B cell (primary cell): ENCODE measurements around the gene MYRIP. TPM values are rescaled to one million over a fixed set of nuclear protein-coding genes. Genes with fewer than 3 reads are reported as not detected.

Experiments used
- ATAC-seq: fragments of 200-7000 bp; cut with Tn5 transposase; one replicate; pipeline ENCODE4 v1.10.0; 2021; ENCODE audit warnings: low read depth, mild to moderate bottlenecking, moderate number of reproducible peaks, moderate library complexity
- CTCF ChIA-PET: fragments of 350-600 bp; sonication (Branson Sonifier 250); formaldehyde crosslinking; loops from one replicate; lab custom pipeline; 2021; ENCODE audit warnings: antibody characterized with exemption, inconsistent platforms; lab: Charles Lee
- POLR2A ChIA-PET: fragments of 350-600 bp; sonication (Branson Sonifier 250); formaldehyde crosslinking; loops from one replicate; lab custom pipeline; 2021; ENCODE audit warnings: antibody characterized with exemption; lab: Charles Lee
- DNase-seq: peaks from one replicate; pipeline ENCODE4 v3.0.0; 2013
- H2AFZ ChIP-seq: 2 replicates; pipeline ENCODE4 v1.6.1; 2012; ENCODE audit warnings: mild to moderate bottlenecking, low read depth, low read length; ENCODE audit not compliant: insufficient read depth, poor library complexity, severe bottlenecking
- H3K27ac ChIP-seq, 2 donors: 1 replicate in 1 of 2; 2 replicates in 1 of 2; pipeline ENCODE4 v1.5.1; 2012 to 2013; ENCODE audit warnings: low read length in 2 of 2, mild to moderate bottlenecking in 2 of 2, moderate library complexity in 1 of 2
- H3K27me3 ChIP-seq, 4 experiments: fragments of 200-600 bp in 1 of 4; sonication (generic) in 1 of 4; replicated peaks in 1 of 4; 1 replicate in 2 of 4; 2 replicates in 2 of 4; pipeline versions ENCODE4 v1.6.1 to v1.7.0; 2013 to 2016; ENCODE audit warnings: low read length in 3 of 4, mild to moderate bottlenecking in 2 of 4, mixed read lengths in 1 of 4, moderate library complexity in 1 of 4; ENCODE audit not compliant: insufficient read depth in 4 of 4, control insufficient read depth in 3 of 4; ENCODE audit errors: control extremely low read depth in 1 of 4
- H3K36me3 ChIP-seq, 2 experiments: replicated peaks in 1 of 2; 1 replicate in 1 of 2; 2 replicates in 1 of 2; pipeline versions ENCODE4 v1.6.1 to v1.7.1; 2013; ENCODE audit warnings: low read length in 1 of 2; ENCODE audit not compliant: insufficient read depth in 2 of 2, control insufficient read depth in 1 of 2; ENCODE audit errors: control extremely low read depth in 1 of 2, extremely low read depth in 1 of 2
- H3K4me1 ChIP-seq, 2 donors: fragments of 200-600 bp in 1 of 2; sonication (generic) in 1 of 2; 1 replicate in 1 of 2; 2 replicates in 1 of 2; pipeline versions ENCODE4 v1.5.1 to v1.6.1; 2013 to 2017; ENCODE audit warnings: low read length in 2 of 2; ENCODE audit not compliant: control insufficient read depth in 2 of 2, insufficient read depth in 2 of 2
- H3K4me2 ChIP-seq: replicated peaks from 2 replicates; pipeline ENCODE3; 2012; ENCODE audit warnings: mild to moderate bottlenecking, low read depth, low read length; ENCODE audit not compliant: poor library complexity, severe bottlenecking
- H3K4me3 ChIP-seq, 5 experiments: fragments of 200-600 bp in 1 of 5; sonication (generic) in 1 of 5; 1 replicate in 3 of 5; 2 replicates in 2 of 5; pipeline versions ENCODE4 v1.5.1 to v1.7.0; 2011 to 2016; ENCODE audit warnings: low read length in 4 of 5, mild to moderate bottlenecking in 4 of 5, low read depth in 2 of 5, control low read depth in 1 of 5, moderate library complexity in 1 of 5; ENCODE audit not compliant: insufficient read depth in 1 of 5; ENCODE audit errors: control extremely low read depth in 1 of 5, extremely low read depth in 1 of 5
- H3K79me2 ChIP-seq: fragments of 200-600 bp; sonication (generic); one replicate; pipeline ENCODE4 v1.6.0; 2016; ENCODE audit warnings: low read length; ENCODE audit not compliant: control insufficient read depth, insufficient read depth
- H3K9ac ChIP-seq: fragments of 200-600 bp; sonication (generic); 2 replicates; pipeline ENCODE4 v1.6.1; 2017; ENCODE audit warnings: mild to moderate bottlenecking, low read length, moderate library complexity
- H3K9me3 ChIP-seq, 3 donors: one replicate each; pipeline versions ENCODE4 v1.6.1 to v1.7.1; 2013; ENCODE audit warnings: low read length in 2 of 3; ENCODE audit not compliant: control insufficient read depth in 2 of 3, insufficient read depth in 1 of 3; ENCODE audit errors: control extremely low read depth in 1 of 3
- H4K20me1 ChIP-seq: 2 replicates; pipeline ENCODE4 v1.6.0; 2012; ENCODE audit warnings: mild to moderate bottlenecking, low read length; ENCODE audit not compliant: insufficient read depth, control insufficient read depth, poor library complexity, severe bottlenecking
- H3K27ac Mint-ChIP-seq: one replicate; pipeline ENCODE4 v1.8.0; 2021; ENCODE audit warnings: mixed read lengths
- H3K27me3 Mint-ChIP-seq: one replicate; pipeline ENCODE4 v1.8.0; 2021; ENCODE audit warnings: mixed read lengths
- H3K4me1 Mint-ChIP-seq: one replicate; pipeline ENCODE4 v1.8.0; 2021; ENCODE audit warnings: mixed read lengths
- H3K4me3 Mint-ChIP-seq: one replicate; pipeline ENCODE4 v1.8.0; 2021; ENCODE audit warnings: mixed read lengths
- H3K9me3 Mint-ChIP-seq: one replicate; pipeline ENCODE4 v1.8.0; 2022; ENCODE audit warnings: mixed read lengths; ENCODE audit not compliant: insufficient read depth
- EZH2 ChIP-seq: IDR thresholded peaks from 2 replicates; pipeline ENCODE4 v1.6.1; 2012; ENCODE audit warnings: borderline replicate concordance, low read depth, mild to moderate bottlenecking, moderate library complexity, low read length; ENCODE audit not compliant: insufficient read depth, poor library complexity, severe bottlenecking
- WGBS: methylation state at CpG from one replicate; pipeline ENCODE4 v1.1.5; 2013; ENCODE audit warnings: missing lambda C conversion rate; ENCODE audit not compliant: insufficient coverage; 5-methylcytosine and 5-hydroxymethylcytosine counted together
- intact Hi-C: fragments of 100-400 bp; cut with micrococcal nuclease; formaldehyde crosslinking; loops from one replicate; pipeline ENCODE4 v1.10.0; 2022
- polyA plus RNA-seq: library from polyadenylated mRNA; depleted of rRNA; stranded (reverse); fragments of >200 nt; gene quantifications from 2 replicates; pipeline ENCODE4 v1.2.3, GENCODE V29; 2012
- total RNA-seq, 2 donors: library from RNA; stranded (reverse); fragments of 120-200 nt in 1 of 2; gene quantifications; 1 replicate in 1 of 2; 2 replicates in 1 of 2; pipeline versions ENCODE4 v1.2.3 to v1.2.4, GENCODE V29; 2013 to 2022
- TF ChIP-seq, protein P1 (sequence below): fragments of 200-600 bp; IDR thresholded peaks from one replicate; pipeline ENCODE4 v1.8.0; 2022; ENCODE audit warnings: antibody characterized with exemption, mild to moderate bottlenecking

Gene MYRIP
- total and polyA plus RNA-seq, 2 donors (not counting 1 experiment from before 2014, with no cell fraction given), result 0.03 to 0.10 TPM

DNA sequence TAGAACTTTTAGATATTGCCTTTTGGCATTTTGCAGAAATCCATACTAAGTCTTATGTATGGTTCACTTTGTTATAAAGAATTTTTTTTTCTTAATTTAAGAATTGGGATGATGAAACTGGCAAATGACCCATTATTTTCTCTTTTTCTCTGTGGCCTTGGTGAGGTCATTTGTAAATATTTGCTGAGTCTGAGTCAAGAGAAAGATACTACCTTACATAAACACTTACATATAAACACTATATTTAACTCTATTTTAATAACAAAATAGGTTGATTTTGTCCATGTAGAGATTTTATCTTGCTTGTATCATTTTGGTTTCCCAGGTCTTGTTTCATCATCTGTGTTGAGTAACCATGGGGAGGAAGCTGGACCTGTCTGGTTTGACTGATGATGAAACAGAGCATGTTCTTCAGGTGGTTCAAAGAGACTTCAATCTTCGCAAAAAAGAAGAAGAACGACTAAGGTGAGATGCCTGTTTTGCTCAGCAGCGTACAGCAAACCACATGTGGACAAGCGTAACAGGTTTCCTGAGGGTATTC, 91.1 kb downstream of the MYRIP start:
- Histone ChIP-seq H3K9me3 (no peaks in the 10 kb centered on the region), H3K4me1 (no peaks in the 10 kb centered on the region), H2AFZ (no peak overlapping the region), H3K4me3 (no peak overlapping the region), H3K79me2 (no peaks in the 10 kb centered on the region), H3K27ac (no peak overlapping the region), H3K9ac (no peak overlapping the region), H3K36me3 (no peaks in the 10 kb centered on the region), H3K4me2 (no peak overlapping the region), H3K27me3 (no peaks in the 10 kb centered on the region), H4K20me1 (no peaks in the 10 kb centered on the region)
- H3K4me1 Mint-ChIP-seq, result no peaks in the 10 kb centered on the region
- no peak overlapping the region for H3K27ac Mint-ChIP-seq
- DNase-seq, result no peak
- H3K4me3 Mint-ChIP-seq, result no peak overlapping the region
- CTCF ChIA-PET, result no interaction called here
- no peaks in the 10 kb centered on the region for H3K9me3 Mint-ChIP-seq
- TF ChIP-seq, protein P1, sequence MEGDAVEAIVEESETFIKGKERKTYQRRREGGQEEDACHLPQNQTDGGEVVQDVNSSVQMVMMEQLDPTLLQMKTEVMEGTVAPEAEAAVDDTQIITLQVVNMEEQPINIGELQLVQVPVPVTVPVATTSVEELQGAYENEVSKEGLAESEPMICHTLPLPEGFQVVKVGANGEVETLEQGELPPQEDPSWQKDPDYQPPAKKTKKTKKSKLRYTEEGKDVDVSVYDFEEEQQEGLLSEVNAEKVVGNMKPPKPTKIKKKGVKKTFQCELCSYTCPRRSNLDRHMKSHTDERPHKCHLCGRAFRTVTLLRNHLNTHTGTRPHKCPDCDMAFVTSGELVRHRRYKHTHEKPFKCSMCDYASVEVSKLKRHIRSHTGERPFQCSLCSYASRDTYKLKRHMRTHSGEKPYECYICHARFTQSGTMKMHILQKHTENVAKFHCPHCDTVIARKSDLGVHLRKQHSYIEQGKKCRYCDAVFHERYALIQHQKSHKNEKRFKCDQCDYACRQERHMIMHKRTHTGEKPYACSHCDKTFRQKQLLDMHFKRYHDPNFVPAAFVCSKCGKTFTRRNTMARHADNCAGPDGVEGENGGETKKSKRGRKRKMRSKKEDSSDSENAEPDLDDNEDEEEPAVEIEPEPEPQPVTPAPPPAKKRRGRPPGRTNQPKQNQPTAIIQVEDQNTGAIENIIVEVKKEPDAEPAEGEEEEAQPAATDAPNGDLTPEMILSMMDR, result no peak
- no peaks in the 10 kb centered on the region for H3K27me3 Mint-ChIP-seq
- ATAC-seq, result no peak
- intact Hi-C loops, result no loop called here
- 94% methylated on average over 4 of the region's 4 CpGs for WGBS
- POLR2A ChIA-PET, result no interaction called here

DNA sequence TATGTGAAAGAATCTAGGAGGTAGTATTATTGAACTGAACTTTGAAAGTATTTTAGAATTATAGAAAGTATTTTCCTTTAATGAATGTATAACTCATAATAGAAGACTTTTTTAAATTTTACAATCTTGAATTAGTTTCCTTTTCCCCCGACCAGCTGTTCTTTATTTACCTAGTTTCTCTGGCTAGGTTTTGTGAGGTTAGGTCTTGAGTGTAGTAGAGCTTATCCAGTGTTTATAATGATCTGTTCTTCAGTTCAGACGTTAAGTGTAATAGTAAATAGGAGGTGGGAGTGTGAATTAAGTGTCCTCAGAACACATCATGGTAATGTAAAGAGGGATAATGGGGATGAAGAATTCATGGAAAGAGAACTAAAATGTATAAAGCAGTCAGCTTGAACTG, 93.8 kb downstream of the MYRIP start:
- H3K9me3 ChIP-seq, result no peaks in the 10 kb centered on the region
- POLR2A ChIA-PET, result no interaction called here
- H3K9ac ChIP-seq, result no peak overlapping the region
- no peaks in the 10 kb centered on the region for H3K4me1 ChIP-seq
- DNase-seq (no peak), ATAC-seq (no peak)
- Mint-ChIP-seq H3K4me1 (no peaks in the 10 kb centered on the region), H3K27me3 (no peaks in the 10 kb centered on the region), H3K9me3 (no peaks in the 10 kb centered on the region), H3K27ac (no peak overlapping the region), H3K4me3 (no peak overlapping the region)
- H3K27ac ChIP-seq, result no peak overlapping the region
- no peaks in the 10 kb centered on the region for H4K20me1 ChIP-seq
- CTCF ChIA-PET, result no interaction called here
- no peak overlapping the region for H2AFZ ChIP-seq
- H3K4me2 ChIP-seq, result no peak overlapping the region
- intact Hi-C loops, result no loop called here
- no peaks in the 10 kb centered on the region for H3K27me3 ChIP-seq
- WGBS, result 75% methylated on average over 1 of the region's 2 CpGs
- TF ChIP-seq EZH2, result no peak
- TF ChIP-seq, protein P1, result no peak
- no peaks in the 10 kb centered on the region for H3K36me3 ChIP-seq
- H3K79me2 ChIP-seq, result no peaks in the 10 kb centered on the region
- H3K4me3 ChIP-seq, result no peak overlapping the region
